HCT116 (cell line): Measurements from ENCODE around the gene IRX2. TPM values are rescaled to one million over a fixed set of nuclear protein-coding genes. Genes with fewer than 3 reads are reported as not detected.

Source experiments
- ATAC-seq: fragments of 200-7000 bp; cut with Tn5 transposase; 2 replicates; pipeline ENCODE4 v1.9.1; 2020; ENCODE audit warnings: mild to moderate bottlenecking, moderate library complexity
- BruUV-seq: library from RNA; stranded (reverse); fragments of 400-500 nt; replicated peaks from 2 replicates; lab custom pipeline; 2021; lab: Mats Ljungman, UMichigan
- CTCF ChIA-PET: fragments of 300-600 bp; sonication (Branson Sonifier 250); formaldehyde crosslinking; loops from one replicate; lab custom pipeline; 2021; ENCODE audit warnings: antibody characterized with exemption; lab: Charles Lee
- POLR2A ChIA-PET: fragments of 300-600, 350-600 bp; sonication (Branson Sonifier 250); formaldehyde crosslinking; loops from one replicate; lab custom pipeline; 2021; ENCODE audit warnings: antibody characterized with exemption; lab: Charles Lee
- RAD21 ChIA-PET, 2 experiments: fragments of 300-600 bp; sonication (Branson Sonifier 250); formaldehyde crosslinking; loops; one replicate each; lab custom pipeline; 2023; ENCODE audit warnings: low total read pairs in 2 of 2; ENCODE audit not compliant: uncharacterized antibody in 2 of 2, unreplicated experiment in 2 of 2, low non-redundant PET in 1 of 2; lab: Charles Lee
- DNase-seq: peaks from one replicate; pipeline ENCODE4 v3.0.0-alpha.2; 2010; ENCODE audit warnings: low read depth, low spot score
- H2AFZ ChIP-seq: fragments of 200-600 bp; shearing (Covaris generic), sonication (generic); 2 replicates; pipeline ENCODE4 v1.6.1; 2017; ENCODE audit warnings: low read depth, mixed run types, mixed read lengths, antibody characterized with exemption, low read length; ENCODE audit not compliant: poor library complexity, severe bottlenecking
- H3K27ac ChIP-seq: 2 replicates; pipeline ENCODE4 v1.5.1; 2012; ENCODE audit warnings: low read depth, low read length
- H3K27me3 ChIP-seq: fragments of 200-600 bp; sonication (generic); 2 replicates; pipeline ENCODE4 v1.6.1; 2016; ENCODE audit warnings: mixed run types, low read length, mixed read lengths; ENCODE audit not compliant: insufficient read depth
- H3K36me3 ChIP-seq, 2 experiments: fragments of 200-500 bp in 1 of 2; fragments of 200-600 bp in 1 of 2; sonication (Bioruptor generic) in 1 of 2; sonication (generic) in 1 of 2; 2 replicates each; pipeline versions ENCODE4 v1.5.1 to v1.6.1; 2014 to 2016; ENCODE audit warnings: low read length in 2 of 2, inconsistent platforms in 1 of 2, mixed read lengths in 1 of 2, mixed run types in 1 of 2; ENCODE audit not compliant: insufficient read depth in 2 of 2, control insufficient read depth in 1 of 2
- H3K4me1 ChIP-seq, 2 experiments: fragments of 200-600 bp in 1 of 2; sonication (generic) in 1 of 2; 2 replicates each; pipeline versions ENCODE4 v1.5.1 to v1.6.1; 2012 to 2017; ENCODE audit warnings: low read length in 2 of 2, inconsistent platforms in 1 of 2, mild to moderate bottlenecking in 1 of 2, mixed read lengths in 1 of 2, mixed run types in 1 of 2, moderate library complexity in 1 of 2; ENCODE audit not compliant: insufficient read depth in 2 of 2, control insufficient read depth in 1 of 2
- H3K4me2 ChIP-seq: fragments of 200-600 bp; sonication (generic); 2 replicates; pipeline ENCODE4 v1.6.1; 2017; ENCODE audit warnings: mixed run types, low read length, mixed read lengths
- H3K4me3 ChIP-seq, 2 experiments: fragments of 200-600 bp in 1 of 2; sonication (generic) in 1 of 2; replicated peaks in 1 of 2; 2 replicates each; pipeline ENCODE4 v1.5.1; 2011 to 2016; ENCODE audit warnings: low read length in 2 of 2, control low read depth in 1 of 2, low read depth in 1 of 2, mild to moderate bottlenecking in 1 of 2, mixed read lengths in 1 of 2, mixed run types in 1 of 2
- H3K79me2 ChIP-seq: fragments of 200-600 bp; sonication (generic); 2 replicates; pipeline ENCODE4 v1.6.1; 2017; ENCODE audit warnings: mild to moderate bottlenecking, mixed run types, low read length, moderate library complexity, mixed read lengths; ENCODE audit not compliant: insufficient read depth
- H3K9ac ChIP-seq: fragments of 200-600 bp; sonication (generic); 2 replicates; pipeline ENCODE4 v1.6.1; 2016; ENCODE audit warnings: low read length, mixed read lengths
- H3K9me2 ChIP-seq: fragments of 200-600 bp; sonication (generic), shearing (Covaris generic); 2 replicates; pipeline ENCODE4 v1.6.1; 2017; ENCODE audit warnings: mixed run types, mild to moderate bottlenecking, moderate library complexity; ENCODE audit not compliant: insufficient read depth
- H3K9me3 ChIP-seq, 2 experiments: fragments of 200-500 bp in 1 of 2; fragments of 200-600 bp in 1 of 2; sonication (Bioruptor generic) in 1 of 2; sonication (generic) in 1 of 2; 2 replicates each; pipeline ENCODE4 v1.6.1; 2014 to 2017; ENCODE audit warnings: low read length in 2 of 2, mixed read lengths in 2 of 2, inconsistent platforms in 1 of 2, low read depth in 1 of 2, mild to moderate bottlenecking in 1 of 2, mixed run types in 1 of 2, moderate library complexity in 1 of 2; ENCODE audit not compliant: control insufficient read depth in 1 of 2, insufficient read depth in 1 of 2
- H4K20me1 ChIP-seq: fragments of 200-600 bp; sonication (generic), shearing (Covaris generic); 2 replicates; pipeline ENCODE4 v1.6.1; 2017; ENCODE audit warnings: mixed run types, mild to moderate bottlenecking, moderate library complexity; ENCODE audit not compliant: insufficient read depth
- CTCF ChIP-seq, 3 experiments: fragments of 200-600 bp in 1 of 3; sonication (generic) in 1 of 3; IDR thresholded peaks in 2 of 3; conservative IDR thresholded peaks in 1 of 3; 2 replicates each; pipeline ENCODE4 v1.5.1; 2012 to 2017; ENCODE audit warnings: low read depth in 2 of 3, low read length in 2 of 3, antibody characterized with exemption in 1 of 3, borderline replicate concordance in 1 of 3, control low read depth in 1 of 3, mild to moderate bottlenecking in 1 of 3, mixed read lengths in 1 of 3, mixed run types in 1 of 3, moderate library complexity in 1 of 3; ENCODE audit not compliant: insufficient read depth in 1 of 3
- intact Hi-C: fragments of 100-400 bp; cut with micrococcal nuclease; formaldehyde crosslinking; loops from 2 replicates; pipeline ENCODE4 v1.10.0; 2022
- total RNA-seq: library from RNA; stranded (reverse); gene quantifications from one replicate; pipeline ENCODE4 v1.2.1, GENCODE V29; 2021; ENCODE audit not compliant: unreplicated experiment
- TF ChIP-seq, protein P1 (sequence below): IDR thresholded peaks from 2 replicates; pipeline ENCODE4 v1.6.1; 2011; ENCODE audit warnings: mild to moderate bottlenecking, low read length, moderate library complexity; ENCODE audit not compliant: insufficient replicate concordance; ENCODE audit errors: extremely low read depth

Gene IRX2
- total RNA-seq, 1 experiment from 2014 or later: not detected

GRCh38 chr5:2735996-2736395 is 15.5 kb downstream of the IRX2 start:
- ChIA-PET RAD21 (no interaction called here), POLR2A (no interaction called here)

More at GRCh38 chr5:2735996-2736395, 15.5 kb downstream of the IRX2 start:
- DNase-seq: no peak
- intact Hi-C loops: no loop called here
- Histone ChIP-seq H3K79me2 (no peaks in the 10 kb centered on the region), H3K9ac (no peak overlapping the region), H3K36me3 (no peaks in the 10 kb centered on the region), H3K9me2 (no peaks in the 10 kb centered on the region), H3K27ac (no peak overlapping the region), H4K20me1 (no peaks in the 10 kb centered on the region), H3K27me3 (no peaks in the 10 kb centered on the region), H3K4me2 (no peak overlapping the region), H3K9me3 (peaks cover 0 to 15% of the 10 kb centered on the region in 2 experiments; a peak in 2 of 4 replicates), H3K4me3 (no peak overlapping the region), H3K4me1 (no peaks in the 10 kb centered on the region), H2AFZ (no peak overlapping the region)
- BruUV-seq: no TSS peak
- no peak for ATAC-seq
- CTCF ChIA-PET: no interaction called here
- TF ChIP-seq CTCF (IDR thresholded peaks at IDR 0.05 in 2 of 3, conservative IDR thresholded peaks at IDR 0.05 in 1 of 3; ENCODE audit: borderline replicate concordance in 1 of 3, insufficient read depth in 1 of 3, low read depth in 2 of 3, low read length in 2 of 3): no peak
- TF ChIP-seq, protein P1, sequence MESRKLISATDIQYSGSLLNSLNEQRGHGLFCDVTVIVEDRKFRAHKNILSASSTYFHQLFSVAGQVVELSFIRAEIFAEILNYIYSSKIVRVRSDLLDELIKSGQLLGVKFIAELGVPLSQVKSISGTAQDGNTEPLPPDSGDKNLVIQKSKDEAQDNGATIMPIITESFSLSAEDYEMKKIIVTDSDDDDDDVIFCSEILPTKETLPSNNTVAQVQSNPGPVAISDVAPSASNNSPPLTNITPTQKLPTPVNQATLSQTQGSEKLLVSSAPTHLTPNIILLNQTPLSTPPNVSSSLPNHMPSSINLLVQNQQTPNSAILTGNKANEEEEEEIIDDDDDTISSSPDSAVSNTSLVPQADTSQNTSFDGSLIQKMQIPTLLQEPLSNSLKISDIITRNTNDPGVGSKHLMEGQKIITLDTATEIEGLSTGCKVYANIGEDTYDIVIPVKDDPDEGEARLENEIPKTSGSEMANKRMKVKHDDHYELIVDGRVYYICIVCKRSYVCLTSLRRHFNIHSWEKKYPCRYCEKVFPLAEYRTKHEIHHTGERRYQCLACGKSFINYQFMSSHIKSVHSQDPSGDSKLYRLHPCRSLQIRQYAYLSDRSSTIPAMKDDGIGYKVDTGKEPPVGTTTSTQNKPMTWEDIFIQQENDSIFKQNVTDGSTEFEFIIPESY: no peak
